ENCODE results near the gene SEMA5B.

The SEMA5B gene

GRCh38 chr3:123027292-123028232 lies at the start of gene SEMA5B:
Gene SEMA5B (minus strand): TSS chr3:123027763. CDS start chr3:122961263, 66,500 bp downstream.
- peak; percentile 19 to 32 for DNase-seq

- no peak for DNase-seq
Measured at GRCh38 chr3:123076496-123077418, 49.2 kb upstream of the SEMA5B start.

GRCh38 chr3:123076112-123076495 lies 48.5 kb upstream of the SEMA5B start:
- no peak for DNase-seq

- DNase-seq: no peak
Measured at GRCh38 chr3:123075359-123075758, 47.8 kb upstream of the SEMA5B start.

GRCh38 chr3:123072564-123072963 lies 45.0 kb upstream of the SEMA5B start:
- DNase-seq: no peak

- DNase-seq: no peak
Measured at GRCh38 chr3:123072152-123072551, 44.6 kb upstream of the SEMA5B start.

- DNase-seq: no peak
Measured at GRCh38 chr3:123071581-123071980, 44.0 kb upstream of the SEMA5B start.

GRCh38 chr3:123071146-123071545 lies 43.6 kb upstream of the SEMA5B start:
- DNase-seq: no peak

GRCh38 chr3:123070510-123070909 lies 42.9 kb upstream of the SEMA5B start:
- DNase-seq: no peak

- DNase-seq: no peak
Measured at GRCh38 chr3:123068601-123069381, 41.2 kb upstream of the SEMA5B start.

- peak; percentile 40 to 41 for DNase-seq
Measured at GRCh38 chr3:123067689-123068600, 40.4 kb upstream of the SEMA5B start.

GRCh38 chr3:123066896-123067688 lies 39.5 kb upstream of the SEMA5B start, which contains the start of gene PDIA5:
Gene PDIA5 (plus strand): TSS chr3:123067025. CDS start chr3:123067165, 140 bp downstream.
- peak; percentile 79 to 89 for DNase-seq

- DNase-seq: no peak
Measured at GRCh38 chr3:123066599-123066895, 39.0 kb upstream of the SEMA5B start.

- DNase-seq: no peak
Measured at GRCh38 chr3:123064914-123065313, 37.4 kb upstream of the SEMA5B start.

- DNase-seq: no peak
Measured at GRCh38 chr3:123064506-123064905, 36.9 kb upstream of the SEMA5B start.

- DNase-seq: no peak
Measured at GRCh38 chr3:123063034-123063433, 35.5 kb upstream of the SEMA5B start.

GRCh38 chr3:123061856-123062255 lies 34.3 kb upstream of the SEMA5B start:
- no peak for DNase-seq

- no peak for DNase-seq
Measured at GRCh38 chr3:123060054-123060453, 32.5 kb upstream of the SEMA5B start.

GRCh38 chr3:123058505-123058904 lies 30.9 kb upstream of the SEMA5B start:
- no peak for DNase-seq

- no peak for DNase-seq
Measured at GRCh38 chr3:123055352-123055751, 27.8 kb upstream of the SEMA5B start.

GRCh38 chr3:123054931-123055330 lies 27.4 kb upstream of the SEMA5B start:
- DNase-seq: no peak

All from stimulated activated CD4-positive, alpha-beta T cell treated with anti-CD3 and anti-CD28 coated beads, Interleukin-2, amount 100 ng/mL, for 24 hours (primary cell).